Astrocyte (in vitro differentiated cells and primary cell): Measurements from ENCODE around the gene OSBPL3.

Experiments
- CTCF ChIP-seq: IDR thresholded peaks from 2 replicates; pipeline ENCODE4 v1.5.1; 2011; ENCODE audit warnings: low read depth, mild to moderate bottlenecking, inconsistent platforms, low read length, moderate library complexity; ENCODE audit not compliant: insufficient read depth
- EZH2 ChIP-seq: IDR thresholded peaks from 2 replicates; pipeline ENCODE4 v1.6.1; 2012; ENCODE audit warnings: mild to moderate bottlenecking, low read length, inconsistent platforms; ENCODE audit not compliant: insufficient read depth

- TF ChIP-seq CTCF, result no peak
- TF ChIP-seq EZH2, result no peak
Measured at GRCh38 chr7:24788961-24789576, 190.9 kb downstream of the OSBPL3 start.
